Neutrophil (primary cell): ENCODE data around the gene GYG1.

ENCODE experiments used
- H3K27ac ChIP-seq: fragments of 200-600 bp; sonication (generic); 2 replicates; pipeline ENCODE4 v1.5.1; 2016; ENCODE audit warnings: mild to moderate bottlenecking, moderate library complexity
- H3K27me3 ChIP-seq: fragments of 200-600 bp; sonication (generic); 2 replicates; pipeline ENCODE4 v1.6.0; 2016; ENCODE audit warnings: mild to moderate bottlenecking
- H3K36me3 ChIP-seq: fragments of 200-600 bp; sonication (generic); 2 replicates; pipeline ENCODE4 v1.5.1; 2017
- H3K4me1 ChIP-seq, 2 experiments: fragments of 200-600 bp in 1 of 2; sonication (generic) in 1 of 2; 1 replicate in 1 of 2; 2 replicates in 1 of 2; pipeline versions ENCODE4 v1.5.1 to v1.6.1; 2013 to 2016; ENCODE audit warnings: low read depth in 1 of 2, low read length in 1 of 2, mild to moderate bottlenecking in 1 of 2, moderate library complexity in 1 of 2; ENCODE audit not compliant: control insufficient read depth in 1 of 2, insufficient read depth in 1 of 2
- H3K4me3 ChIP-seq, 2 experiments: fragments of 200-600 bp in 1 of 2; sonication (generic) in 1 of 2; 1 replicate in 1 of 2; 2 replicates in 1 of 2; pipeline ENCODE4 v1.5.1; 2013 to 2016; ENCODE audit warnings: low read depth in 1 of 2, low read length in 1 of 2, mild to moderate bottlenecking in 1 of 2, moderate library complexity in 1 of 2
- H3K9me3 ChIP-seq: fragments of 200-600 bp; sonication (generic); 2 replicates; pipeline ENCODE4 v1.5.1; 2016
- TF ChIP-seq, protein P1 (sequence below): fragments of 200-600 bp; sonication (generic); IDR thresholded peaks from 2 replicates; pipeline ENCODE4 v1.5.1; 2016; ENCODE audit warnings: antibody characterized with exemption

The GYG1 gene

DNA sequence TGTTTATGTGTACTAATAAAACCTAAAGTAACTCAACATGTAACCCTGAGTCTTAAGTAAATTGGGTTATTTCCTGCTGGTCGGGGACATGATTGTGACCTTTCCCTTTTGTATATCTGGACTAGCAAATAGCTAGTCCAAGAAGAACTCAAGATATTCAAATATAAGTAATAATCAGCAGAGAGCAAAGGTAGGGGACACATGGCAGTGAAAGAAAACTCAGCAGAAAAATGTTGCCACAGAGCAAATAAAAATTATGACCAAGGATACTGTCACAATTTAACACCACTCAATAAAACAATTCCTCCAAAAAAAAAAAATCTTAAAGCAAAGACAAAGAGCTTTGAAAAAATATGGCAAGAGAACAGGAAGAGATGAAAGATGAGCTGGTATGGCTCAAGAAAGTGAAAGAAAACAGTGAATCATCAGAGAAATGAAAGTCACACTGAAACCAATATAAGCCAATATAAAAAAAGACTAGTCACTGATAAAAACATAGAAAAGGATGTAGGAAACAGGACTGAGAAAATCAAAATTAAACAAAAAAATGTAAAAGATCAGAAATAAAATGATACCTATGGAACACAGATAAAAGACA, 51.5 kb downstream of the GYG1 start:
- Histone ChIP-seq H3K9me3 (no peaks in the 10 kb centered on the region), H3K36me3 (peaks cover 10% of the 10 kb centered on the region), H3K4me1 (peaks cover 0 to 5% of the 10 kb centered on the region in 2 experiments), H3K27ac (no peak overlapping the region), H3K4me3 (no peak overlapping the region), H3K27me3 (no peaks in the 10 kb centered on the region)
- TF ChIP-seq, protein P1, sequence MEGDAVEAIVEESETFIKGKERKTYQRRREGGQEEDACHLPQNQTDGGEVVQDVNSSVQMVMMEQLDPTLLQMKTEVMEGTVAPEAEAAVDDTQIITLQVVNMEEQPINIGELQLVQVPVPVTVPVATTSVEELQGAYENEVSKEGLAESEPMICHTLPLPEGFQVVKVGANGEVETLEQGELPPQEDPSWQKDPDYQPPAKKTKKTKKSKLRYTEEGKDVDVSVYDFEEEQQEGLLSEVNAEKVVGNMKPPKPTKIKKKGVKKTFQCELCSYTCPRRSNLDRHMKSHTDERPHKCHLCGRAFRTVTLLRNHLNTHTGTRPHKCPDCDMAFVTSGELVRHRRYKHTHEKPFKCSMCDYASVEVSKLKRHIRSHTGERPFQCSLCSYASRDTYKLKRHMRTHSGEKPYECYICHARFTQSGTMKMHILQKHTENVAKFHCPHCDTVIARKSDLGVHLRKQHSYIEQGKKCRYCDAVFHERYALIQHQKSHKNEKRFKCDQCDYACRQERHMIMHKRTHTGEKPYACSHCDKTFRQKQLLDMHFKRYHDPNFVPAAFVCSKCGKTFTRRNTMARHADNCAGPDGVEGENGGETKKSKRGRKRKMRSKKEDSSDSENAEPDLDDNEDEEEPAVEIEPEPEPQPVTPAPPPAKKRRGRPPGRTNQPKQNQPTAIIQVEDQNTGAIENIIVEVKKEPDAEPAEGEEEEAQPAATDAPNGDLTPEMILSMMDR: no peak

DNA sequence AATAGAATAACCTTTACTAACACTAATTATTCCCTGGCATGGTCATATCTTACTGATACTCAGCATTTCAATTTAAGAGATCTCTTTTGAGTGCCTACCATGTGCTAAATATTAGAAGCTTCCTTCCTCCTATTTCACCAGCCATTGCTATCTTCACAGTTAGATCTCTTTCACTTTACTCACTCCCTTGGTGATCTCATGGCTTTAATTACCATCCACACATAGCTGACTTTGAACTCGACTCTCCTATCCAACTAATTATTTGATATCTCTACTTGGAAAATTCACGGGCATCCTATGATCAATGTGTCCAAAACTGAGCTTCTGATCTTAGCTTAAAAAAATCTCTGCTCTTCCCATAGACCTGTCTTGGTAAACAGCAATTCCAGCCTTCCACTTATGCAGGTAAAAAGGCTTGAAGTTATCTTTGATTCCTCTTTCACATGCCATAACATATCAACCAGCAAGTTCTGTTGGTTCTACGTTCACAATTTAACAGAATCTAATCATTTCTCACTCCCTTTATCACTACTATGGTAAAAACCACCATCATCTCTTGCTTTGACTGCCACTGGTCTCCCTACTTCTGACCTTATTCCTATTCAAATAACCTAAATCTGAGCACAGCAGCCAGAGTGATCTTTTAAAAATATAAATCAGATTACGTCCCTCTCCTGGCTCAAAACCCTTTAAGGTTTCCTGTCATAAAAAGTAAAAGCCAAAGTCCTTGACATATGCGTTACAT, 53.2 kb downstream of the GYG1 start:
- Histone ChIP-seq H3K4me3 (no peak overlapping the region), H3K27ac (no peak overlapping the region), H3K4me1 (peaks cover 0 to 5% of the 10 kb centered on the region in 2 experiments), H3K27me3 (no peaks in the 10 kb centered on the region), H3K9me3 (no peaks in the 10 kb centered on the region), H3K36me3 (no peaks in the 10 kb centered on the region)
- TF ChIP-seq, protein P1: no peak

DNA sequence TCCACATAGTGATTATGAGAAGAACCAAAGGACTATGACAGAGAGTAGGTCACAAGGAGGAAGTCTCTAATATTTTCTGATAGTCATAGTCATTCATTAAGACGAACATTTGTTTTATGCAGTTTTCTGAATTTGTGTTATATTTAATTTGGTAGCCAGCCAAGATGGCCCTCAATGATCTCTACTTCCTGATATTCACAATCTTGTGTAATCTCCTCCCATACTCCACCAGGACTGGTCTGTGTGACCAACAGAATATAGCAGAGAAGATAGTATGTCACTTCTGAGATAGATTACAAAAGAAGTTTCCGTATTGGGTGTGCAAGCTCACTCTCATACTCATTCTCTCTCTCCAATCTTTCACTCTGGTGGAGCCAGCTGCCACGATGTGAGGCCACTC, 64.2 kb downstream of the GYG1 start:
- H3K4me3 ChIP-seq: no peak overlapping the region
- H3K27me3 ChIP-seq: no peaks in the 10 kb centered on the region
- no peaks in the 10 kb centered on the region for H3K36me3 ChIP-seq
- no peaks in the 10 kb centered on the region for H3K9me3 ChIP-seq
- no peaks in the 10 kb centered on the region for H3K4me1 ChIP-seq
- TF ChIP-seq, protein P1: no peak
- H3K27ac ChIP-seq: no peak overlapping the region

DNA sequence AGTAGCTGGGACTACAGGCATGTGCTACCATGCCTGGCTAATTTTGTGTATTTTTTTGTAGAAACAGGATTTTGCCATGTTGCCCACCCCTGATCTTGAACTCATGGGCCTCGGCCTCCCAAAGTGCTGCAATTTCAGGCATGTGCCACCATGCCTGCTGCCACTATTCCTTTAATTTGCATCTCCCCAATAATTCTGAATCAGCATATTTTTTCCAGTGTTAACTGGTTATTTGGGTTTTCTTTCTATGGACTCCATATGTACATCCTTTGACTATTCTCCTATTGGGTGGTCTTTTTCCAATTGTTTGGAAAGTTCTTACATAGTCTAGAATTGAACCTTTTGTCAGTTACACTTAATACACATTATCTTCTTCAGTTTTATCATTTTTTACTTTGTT, 66.9 kb downstream of the GYG1 start:
- no peaks in the 10 kb centered on the region for H3K27me3 ChIP-seq
- peaks cover 4 to 7% of the 10 kb centered on the region in 2 experiments for H3K4me1 ChIP-seq
- H3K4me3 ChIP-seq: no peak overlapping the region
- H3K9me3 ChIP-seq: no peaks in the 10 kb centered on the region
- no peak overlapping the region for H3K27ac ChIP-seq
- H3K36me3 ChIP-seq: no peaks in the 10 kb centered on the region
- TF ChIP-seq, protein P1: no peak

DNA sequence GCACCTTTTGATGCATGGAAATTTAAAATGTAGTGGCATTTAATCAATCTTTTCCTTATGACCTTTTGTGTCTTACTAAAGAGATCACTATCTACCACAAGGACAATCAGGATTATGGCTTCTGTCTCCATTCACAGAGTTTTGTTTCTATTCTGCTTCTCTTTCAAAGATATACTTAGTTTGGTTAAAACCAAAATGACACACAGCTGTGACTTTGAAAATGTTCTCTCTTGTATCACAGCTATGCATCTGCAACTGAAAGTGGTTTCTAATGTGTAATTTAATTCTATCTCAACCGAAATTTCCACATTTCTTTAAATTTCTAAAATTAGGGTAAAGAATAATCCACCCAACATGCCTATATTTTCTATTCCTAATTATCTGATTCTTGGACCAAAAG, 67.3 kb downstream of the GYG1 start:
- H3K27ac ChIP-seq: no peak overlapping the region
- H3K4me3 ChIP-seq: no peak overlapping the region
- no peaks in the 10 kb centered on the region for H3K27me3 ChIP-seq
- H3K4me1 ChIP-seq: peaks cover 4 to 7% of the 10 kb centered on the region in 2 experiments
- H3K36me3 ChIP-seq: no peaks in the 10 kb centered on the region
- no peaks in the 10 kb centered on the region for H3K9me3 ChIP-seq
- TF ChIP-seq, protein P1: no peak
